ENCODE data around the gene RAPGEF3.

The RAPGEF3 gene

GRCh38 chr12:47785887-47786661 lies 27.4 kb upstream of the RAPGEF3 start:
- no peaks in the 10 kb centered on the region for H3K4me1 ChIP-seq (ENCODE audit: insufficient read depth, low read length)
- no peaks in the 10 kb centered on the region for H3K9me3 ChIP-seq (ENCODE audit: insufficient read depth, low read length, severe bottlenecking)
- H4K20me1 ChIP-seq (ENCODE audit: insufficient read depth, low read length): no peaks in the 10 kb centered on the region; the same call in 1 of the 2 replicates
- TF ChIP-seq CTCF (IDR thresholded peaks at IDR 0.05; ENCODE audit: borderline replicate concordance, extremely low read depth, low read length, poor library complexity, severe bottlenecking) (no peak), EZH2 (IDR thresholded peaks at IDR 0.05; ENCODE audit: borderline replicate concordance, low read depth, low read length, severe bottlenecking) (no peak)
- H3K4me3 ChIP-seq (ENCODE audit: low read depth in 1 of 2, low read length in 2 of 2): no peak overlapping the region
- no peak overlapping the region for H3K9ac ChIP-seq (ENCODE audit: low read depth, low read length)
- no peaks in the 10 kb centered on the region for H3K27me3 ChIP-seq (ENCODE audit: insufficient read depth, low read length, poor library complexity)
- H3K4me2 ChIP-seq (ENCODE audit: insufficient read depth, low read length): no peak overlapping the region
- no peak overlapping the region for H3K27ac ChIP-seq (ENCODE audit: low read length)
- peaks cover 24% of the 10 kb centered on the region for H3K36me3 ChIP-seq (ENCODE audit: insufficient read depth, low read length)
- no peak overlapping the region for H2AFZ ChIP-seq (ENCODE audit: low read depth, low read length)
- no peaks in the 10 kb centered on the region for H3K79me2 ChIP-seq (ENCODE audit: insufficient read depth, low read length)
- DNase-seq: no peak
- ATAC-seq (ENCODE audit: insufficient read depth, low read depth): no peak

GRCh38 chr12:47785036-47785886 lies 26.6 kb upstream of the RAPGEF3 start:
- Histone ChIP-seq H3K4me3 (ENCODE audit: low read depth in 1 of 2, low read length in 2 of 2) (no peak overlapping the region), H3K4me2 (ENCODE audit: insufficient read depth, low read length) (no peak overlapping the region), H3K36me3 (ENCODE audit: insufficient read depth, low read length) (peaks cover 24% of the 10 kb centered on the region), H3K4me1 (ENCODE audit: insufficient read depth, low read length) (no peaks in the 10 kb centered on the region), H2AFZ (ENCODE audit: low read depth, low read length) (no peak overlapping the region), H3K27ac (ENCODE audit: low read length) (no peak overlapping the region), H3K9ac (ENCODE audit: low read depth, low read length) (no peak overlapping the region), H4K20me1 (ENCODE audit: insufficient read depth, low read length) (no peaks in the 10 kb centered on the region; the same call in 1 of the 2 replicates), H3K79me2 (ENCODE audit: insufficient read depth, low read length) (no peaks in the 10 kb centered on the region), H3K9me3 (ENCODE audit: insufficient read depth, low read length, severe bottlenecking) (no peaks in the 10 kb centered on the region), H3K27me3 (ENCODE audit: insufficient read depth, low read length, poor library complexity) (no peaks in the 10 kb centered on the region)
- ATAC-seq (ENCODE audit: insufficient read depth, low read depth): no peak
- no peak for TF ChIP-seq EZH2 (IDR thresholded peaks at IDR 0.05; ENCODE audit: borderline replicate concordance, low read depth, low read length, severe bottlenecking)
- TF ChIP-seq CTCF (IDR thresholded peaks at IDR 0.05; ENCODE audit: borderline replicate concordance, extremely low read depth, low read length, poor library complexity, severe bottlenecking): no peak
- DNase-seq: no peak

- Histone ChIP-seq H3K9me3 (ENCODE audit: insufficient read depth, low read length, severe bottlenecking) (no peaks in the 10 kb centered on the region), H3K4me3 (ENCODE audit: low read depth in 1 of 2, low read length in 2 of 2) (no peak overlapping the region), H3K36me3 (ENCODE audit: insufficient read depth, low read length) (peaks cover 24% of the 10 kb centered on the region), H3K4me1 (ENCODE audit: insufficient read depth, low read length) (no peaks in the 10 kb centered on the region), H2AFZ (ENCODE audit: low read depth, low read length) (no peak overlapping the region), H4K20me1 (ENCODE audit: insufficient read depth, low read length) (no peaks in the 10 kb centered on the region; the same call in 1 of the 2 replicates), H3K4me2 (ENCODE audit: insufficient read depth, low read length) (no peak overlapping the region), H3K9ac (ENCODE audit: low read depth, low read length) (no peak overlapping the region), H3K79me2 (ENCODE audit: insufficient read depth, low read length) (no peaks in the 10 kb centered on the region), H3K27ac (ENCODE audit: low read length) (no peak overlapping the region), H3K27me3 (ENCODE audit: insufficient read depth, low read length, poor library complexity) (no peaks in the 10 kb centered on the region)
- ATAC-seq (ENCODE audit: insufficient read depth, low read depth) (no peak), DNase-seq (no peak)
- TF ChIP-seq CTCF (IDR thresholded peaks at IDR 0.05; ENCODE audit: borderline replicate concordance, extremely low read depth, low read length, poor library complexity, severe bottlenecking) (no peak), EZH2 (IDR thresholded peaks at IDR 0.05; ENCODE audit: borderline replicate concordance, low read depth, low read length, severe bottlenecking) (no peak)
Observed at GRCh38 chr12:47783821-47784819, 25.4 kb upstream of the RAPGEF3 start.
